ENCODE data around the gene COTL1. TPM values are rescaled to one million over a fixed set of nuclear protein-coding genes. Genes with fewer than 3 reads are reported as not detected.

The COTL1 gene
- total and polyA plus RNA-seq, 2 experiments from 2014 or later: 144 to 370 TPM

DNA sequence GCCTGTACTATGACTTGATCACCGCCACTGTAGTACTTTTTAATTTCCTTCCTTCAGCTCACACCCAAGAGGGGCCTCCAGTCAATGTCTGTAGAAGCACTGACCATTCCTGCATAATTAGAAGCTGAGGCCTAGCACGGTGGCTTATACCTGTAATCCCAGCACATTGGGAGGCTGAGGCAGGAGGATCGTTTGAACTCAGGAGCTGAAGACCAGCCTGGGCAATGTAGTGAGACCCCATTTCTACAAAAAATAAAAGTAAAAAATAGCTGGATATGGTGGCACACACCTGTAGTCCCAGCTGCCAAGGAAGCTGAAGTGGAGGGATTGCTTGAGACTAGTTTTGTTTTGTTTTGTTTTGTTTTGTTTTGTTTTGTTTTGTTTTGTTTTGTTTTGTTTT, 36.4 kb upstream of the COTL1 start:
- Histone ChIP-seq H3F3A (ENCODE audit: insufficient read depth) (peaks cover 18% of the 10 kb centered on the region), H3K4me3 (no peak overlapping the region), H3K4me2 (ENCODE audit: unreplicated experiment) (no peak overlapping the region), H3K27ac (no peak overlapping the region), H3K9me3 (ENCODE audit: low read depth) (no peaks in the 10 kb centered on the region), H3K9ac (no peak overlapping the region), H2AFZ (no peak overlapping the region), H3K36me3 (ENCODE audit: low read depth) (peaks cover 15% of the 10 kb centered on the region; the same call in 1 of the 2 replicates), H3K79me2 (ENCODE audit: insufficient read depth) (peaks cover 46% of the 10 kb centered on the region), H3K4me1 (ENCODE audit: insufficient read depth) (peaks cover 17% of the 10 kb centered on the region), H3K27me3 (replicated peaks; ENCODE audit: insufficient read depth) (no peaks in the 10 kb centered on the region), H3K9me2 (ENCODE audit: insufficient read depth) (no peaks in the 10 kb centered on the region), H4K20me1 (ENCODE audit: insufficient read depth) (no peaks in the 10 kb centered on the region)
- no peak for DNase-seq
- in situ Hi-C loops (cut with MboI): no loop called here
- 97 to 98% methylated on average over 3 of the region's 3 CpGs for WGBS, 2 experiments (ENCODE audit: low coverage in 1 of 2, low lambda C conversion rate in 2 of 2, missing lambda C conversion rate in 2 of 2)
- TF ChIP-seq EZH2phosphoT487 (IDR thresholded peaks at IDR 0.05; ENCODE audit: insufficient read depth, low read depth) (no peak), EZH2 (IDR thresholded peaks at IDR 0.05; ENCODE audit: insufficient read depth, poor library complexity, severe bottlenecking) (no peak)

DNA sequence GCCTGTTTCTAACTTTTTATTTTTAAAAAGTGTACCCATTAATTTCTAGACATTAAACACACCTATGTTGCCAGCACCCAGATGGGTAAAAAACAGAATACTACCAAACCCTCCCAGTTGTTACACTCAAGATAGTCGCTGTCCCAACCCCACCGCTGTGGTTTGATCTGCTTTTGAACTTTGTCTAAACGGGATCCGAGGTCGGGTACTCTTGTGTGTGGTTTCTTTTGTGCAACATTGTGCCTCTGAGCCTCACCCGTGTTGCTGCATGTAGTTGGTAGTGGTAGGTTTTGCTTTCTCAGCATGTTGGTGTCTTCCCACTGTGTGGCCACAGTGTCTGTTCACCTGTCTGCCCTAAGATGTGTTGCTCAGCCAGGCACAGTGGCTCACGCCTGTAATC, 34.7 kb upstream of the COTL1 start:
- no peaks in the 10 kb centered on the region for H4K20me1 ChIP-seq (ENCODE audit: insufficient read depth)
- no peaks in the 10 kb centered on the region for H3K27me3 ChIP-seq (replicated peaks; ENCODE audit: insufficient read depth)
- DNase-seq: no peak
- no peak overlapping the region for H2AFZ ChIP-seq
- H3K9ac ChIP-seq: no peak overlapping the region
- peaks cover 42% of the 10 kb centered on the region for H3K79me2 ChIP-seq (ENCODE audit: insufficient read depth)
- no peaks in the 10 kb centered on the region for H3K9me3 ChIP-seq (ENCODE audit: low read depth)
- H3K9me2 ChIP-seq (ENCODE audit: insufficient read depth): no peaks in the 10 kb centered on the region
- 96 to 99% methylated on average over 7 of the region's 7 CpGs for WGBS, 2 experiments (ENCODE audit: low coverage in 1 of 2, low lambda C conversion rate in 2 of 2, missing lambda C conversion rate in 2 of 2)
- H3K4me2 ChIP-seq (ENCODE audit: unreplicated experiment): no peak overlapping the region
- TF ChIP-seq EZH2phosphoT487 (IDR thresholded peaks at IDR 0.05; ENCODE audit: insufficient read depth, low read depth): no peak
- no peak for TF ChIP-seq EZH2 (IDR thresholded peaks at IDR 0.05; ENCODE audit: insufficient read depth, poor library complexity, severe bottlenecking)
- peaks cover 21% of the 10 kb centered on the region for H3K4me1 ChIP-seq (ENCODE audit: insufficient read depth)
- peaks cover 4% of the 10 kb centered on the region; the same call in 1 of the 2 replicates for H3K36me3 ChIP-seq (ENCODE audit: low read depth)
- in situ Hi-C loops (cut with MboI): no loop called here
- H3F3A ChIP-seq (ENCODE audit: insufficient read depth): peaks cover 18% of the 10 kb centered on the region
- H3K27ac ChIP-seq: no peak overlapping the region
- no peak overlapping the region for H3K4me3 ChIP-seq

DNA sequence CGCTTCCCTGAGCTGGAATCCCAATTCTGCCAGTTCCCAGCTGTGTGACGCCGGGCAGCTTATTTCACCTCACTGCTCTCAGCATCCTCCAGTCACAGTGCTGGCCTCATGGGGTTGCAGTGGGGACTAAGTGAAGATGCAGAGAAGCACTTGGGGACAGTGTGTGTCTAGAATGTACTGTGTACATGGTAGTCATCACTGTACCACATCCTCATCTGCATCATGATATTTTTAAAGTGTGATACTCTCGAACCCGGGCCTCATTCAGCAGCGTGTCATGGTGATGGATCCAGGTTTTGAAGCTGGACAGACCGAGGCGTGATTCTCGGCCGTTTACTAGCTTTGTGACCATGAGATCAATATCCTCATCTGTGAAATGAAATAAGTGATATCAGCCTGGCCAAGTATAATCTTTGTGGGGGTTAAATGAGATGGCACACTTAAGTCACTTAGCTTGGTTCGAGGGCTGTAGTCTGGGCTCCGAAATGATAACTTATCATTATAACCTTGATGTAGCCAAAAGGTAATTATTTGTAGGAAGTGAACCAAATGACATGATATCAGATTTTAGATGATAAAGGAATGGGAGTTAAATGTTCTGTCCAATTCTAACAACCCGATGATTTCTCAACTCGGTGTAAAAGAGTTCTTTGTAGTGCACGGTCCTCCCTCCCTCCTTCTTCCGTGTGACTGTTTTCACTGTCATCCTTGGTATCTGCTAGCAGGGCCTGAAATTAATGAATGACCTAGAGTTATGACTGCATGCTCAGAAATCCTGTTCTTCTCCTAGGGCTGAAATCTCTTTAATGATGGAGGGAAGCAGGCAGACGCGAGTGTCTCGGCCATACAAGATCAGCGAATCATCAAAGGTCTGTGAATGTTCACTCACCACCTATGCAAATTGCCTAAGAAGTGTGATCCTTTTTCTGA, 32.4 kb upstream of the COTL1 start:
- Histone ChIP-seq H3K9me3 (ENCODE audit: low read depth) (no peaks in the 10 kb centered on the region), H2AFZ (no peak overlapping the region), H3K36me3 (ENCODE audit: low read depth) (no peaks in the 10 kb centered on the region; the same call in 1 of the 2 replicates), H3K4me2 (ENCODE audit: unreplicated experiment) (peak overlapping the region; percentile 69), H3K9ac (peak overlapping the region; percentile 14; the same call in 1 of the 2 replicates), H3K4me1 (ENCODE audit: insufficient read depth) (peaks cover 25% of the 10 kb centered on the region), H4K20me1 (ENCODE audit: insufficient read depth) (no peaks in the 10 kb centered on the region), H3K27me3 (replicated peaks; ENCODE audit: insufficient read depth) (no peaks in the 10 kb centered on the region), H3K9me2 (ENCODE audit: insufficient read depth) (no peaks in the 10 kb centered on the region), H3F3A (ENCODE audit: insufficient read depth) (peaks cover 18% of the 10 kb centered on the region), H3K27ac (peak overlapping the region; percentile 52), H3K4me3 (peak overlapping the region; percentile 74), H3K79me2 (ENCODE audit: insufficient read depth) (peaks cover 34% of the 10 kb centered on the region)
- in situ Hi-C loops (cut with MboI): no loop called here
- 42 to 43% methylated on average over 20 of the region's 20 CpGs for WGBS, 2 experiments (ENCODE audit: low coverage in 1 of 2, low lambda C conversion rate in 2 of 2, missing lambda C conversion rate in 2 of 2)
- TF ChIP-seq EZH2phosphoT487 (IDR thresholded peaks at IDR 0.05; ENCODE audit: insufficient read depth, low read depth): no peak
- no peak for TF ChIP-seq EZH2 (IDR thresholded peaks at IDR 0.05; ENCODE audit: insufficient read depth, poor library complexity, severe bottlenecking)
- DNase-seq: peak; percentile 91

DNA sequence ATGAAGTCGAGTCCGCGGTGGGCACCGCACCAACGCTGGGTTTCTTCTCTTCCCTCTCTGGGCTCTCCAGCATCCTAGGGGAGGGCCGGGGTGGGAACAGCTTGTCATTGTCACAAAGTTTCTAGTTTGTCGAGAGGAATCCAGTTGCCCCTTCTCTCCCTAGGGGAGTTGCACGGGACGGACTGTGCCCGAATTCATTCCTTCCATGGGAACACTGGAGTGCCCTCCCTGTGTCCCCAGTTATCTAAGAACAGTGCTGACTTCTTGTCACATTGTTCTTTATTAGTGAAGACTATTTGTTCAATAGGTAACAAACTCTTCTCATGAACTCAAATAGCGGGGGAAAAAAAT, 31.6 kb upstream of the COTL1 start:
- H3K27ac ChIP-seq: no peak overlapping the region
- DNase-seq: no peak
- peak overlapping the region; percentile 74 for H3K4me3 ChIP-seq
- 83 to 85% methylated on average over 11 of the region's 11 CpGs for WGBS, 2 experiments (ENCODE audit: low coverage in 1 of 2, low lambda C conversion rate in 2 of 2, missing lambda C conversion rate in 2 of 2)
- H4K20me1 ChIP-seq (ENCODE audit: insufficient read depth): no peaks in the 10 kb centered on the region
- H3F3A ChIP-seq (ENCODE audit: insufficient read depth): peaks cover 25% of the 10 kb centered on the region
- no peaks in the 10 kb centered on the region; the same call in 1 of the 2 replicates for H3K36me3 ChIP-seq (ENCODE audit: low read depth)
- no peaks in the 10 kb centered on the region for H3K27me3 ChIP-seq (replicated peaks; ENCODE audit: insufficient read depth)
- H3K9ac ChIP-seq: peak overlapping the region; percentile 76; the same call in 1 of the 2 replicates
- TF ChIP-seq EZH2 (IDR thresholded peaks at IDR 0.05; ENCODE audit: insufficient read depth, poor library complexity, severe bottlenecking): no peak
- TF ChIP-seq EZH2phosphoT487 (IDR thresholded peaks at IDR 0.05; ENCODE audit: insufficient read depth, low read depth): no peak
- in situ Hi-C loops (cut with MboI): no loop called here
- peaks cover 26% of the 10 kb centered on the region for H3K79me2 ChIP-seq (ENCODE audit: insufficient read depth)
- H3K9me2 ChIP-seq (ENCODE audit: insufficient read depth): no peaks in the 10 kb centered on the region
- H2AFZ ChIP-seq: no peak overlapping the region
- H3K4me2 ChIP-seq (ENCODE audit: unreplicated experiment): peak overlapping the region; percentile 71
- no peaks in the 10 kb centered on the region for H3K9me3 ChIP-seq (ENCODE audit: low read depth)
- peaks cover 27% of the 10 kb centered on the region for H3K4me1 ChIP-seq (ENCODE audit: insufficient read depth)
